HG02943 (cell line): ENCODE data around the gene REPIN1.
A peak's percentile ranks its signal among the peaks of the same experiment; 100 is the strongest.

Source experiments
- ATAC-seq: cut with Tn5 transposase; IDR thresholded peaks from one replicate; pipeline ENCODE4 v1.9.1; 2021; ENCODE audit warnings: mild to moderate bottlenecking, low read depth, moderate library complexity; ENCODE audit not compliant: unreplicated experiment

REPIN1 gene

GRCh38 chr7:150336746-150337145, 31.9 kb upstream of the REPIN1 start:
- ATAC-seq, result no peak

DNA sequence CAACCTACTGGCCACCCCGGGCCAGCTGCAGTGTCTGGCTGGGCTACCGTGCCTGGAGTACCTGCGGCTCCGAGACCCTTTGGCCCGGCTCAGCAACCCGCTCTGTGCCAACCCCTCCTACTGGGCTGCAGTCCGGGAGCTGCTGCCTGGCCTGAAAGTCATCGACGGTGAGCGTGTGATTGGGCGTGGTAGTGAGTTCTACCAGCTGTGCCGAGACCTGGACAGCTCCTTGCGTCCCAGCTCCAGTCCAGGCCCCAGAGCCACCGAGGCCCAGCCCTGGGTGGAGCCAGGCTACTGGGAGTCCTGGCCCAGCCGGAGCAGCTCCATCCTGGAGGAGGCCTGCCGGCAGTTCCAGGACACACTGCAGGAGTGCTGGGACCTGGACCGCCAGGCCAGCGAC, 31.4 kb upstream of the REPIN1 start:
- no peak for ATAC-seq

- ATAC-seq, result no peak
Measured at GRCh38 chr7:150337659-150338081, 31.0 kb upstream of the REPIN1 start.

GRCh38 chr7:150338166-150338829, 30.3 kb upstream of the REPIN1 start:
- ATAC-seq, result no peak

GRCh38 chr7:150339409-150339809, 29.2 kb upstream of the REPIN1 start:
- no peak for ATAC-seq

GRCh38 chr7:150340024-150340749, 28.4 kb upstream of the REPIN1 start:
- no peak for ATAC-seq

DNA sequence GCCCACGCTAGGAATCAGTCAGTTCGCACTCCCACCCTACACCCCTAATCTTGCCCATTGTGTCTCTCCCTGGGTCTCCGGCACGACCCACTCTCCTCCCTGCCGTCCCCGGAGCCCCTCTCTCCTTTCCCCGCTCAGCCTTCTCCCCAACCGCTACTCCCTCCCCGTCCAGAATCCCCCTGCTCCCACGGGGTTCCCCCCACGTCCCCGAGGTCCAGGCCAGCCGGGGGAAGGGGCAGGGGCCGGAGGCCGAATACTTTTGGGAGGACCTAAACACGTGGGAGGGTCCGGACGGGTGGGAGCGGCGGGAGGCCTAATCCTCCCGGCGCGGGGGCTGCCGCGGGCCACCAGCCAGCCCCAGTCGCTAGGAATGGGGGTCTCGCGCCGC, 27.8 kb upstream of the REPIN1 start:
- no peak for ATAC-seq

GRCh38 chr7:150341263-150342120, 27.1 kb upstream of the REPIN1 start, which contains the start of gene RARRES2:
RARRES2 (minus strand) TSS chr7:150341629; CDS start chr7:150340609, 1,020 bp downstream.
- ATAC-seq, result no peak

GRCh38 chr7:150342121-150342408, 26.6 kb upstream of the REPIN1 start:
- ATAC-seq, result no peak

GRCh38 chr7:150343225-150343624, 25.4 kb upstream of the REPIN1 start:
- no peak for ATAC-seq

- no peak for ATAC-seq
Measured at GRCh38 chr7:150344299-150344698, 24.3 kb upstream of the REPIN1 start.

DNA sequence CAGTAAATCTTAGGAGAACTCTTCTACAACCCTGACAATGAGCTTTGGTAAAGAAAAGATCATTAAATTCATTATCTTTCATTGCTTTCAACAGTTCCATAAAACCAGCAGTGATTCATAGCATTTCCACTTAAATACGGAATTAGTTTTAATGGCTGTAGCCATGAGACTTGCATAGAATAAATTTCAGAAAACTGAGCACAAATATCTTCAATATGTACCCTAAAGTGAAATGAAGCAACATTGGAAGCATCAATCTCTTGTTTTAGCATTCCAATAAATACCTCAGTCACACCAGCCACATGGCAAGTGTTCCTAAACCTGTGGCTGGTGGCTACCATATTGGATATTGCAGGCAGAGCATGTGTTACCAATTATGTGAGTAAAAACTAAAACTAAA, 23.6 kb upstream of the REPIN1 start:
- ATAC-seq, result no peak

- ATAC-seq, result no peak
Measured at GRCh38 chr7:150346922-150347321, 21.7 kb upstream of the REPIN1 start.

DNA sequence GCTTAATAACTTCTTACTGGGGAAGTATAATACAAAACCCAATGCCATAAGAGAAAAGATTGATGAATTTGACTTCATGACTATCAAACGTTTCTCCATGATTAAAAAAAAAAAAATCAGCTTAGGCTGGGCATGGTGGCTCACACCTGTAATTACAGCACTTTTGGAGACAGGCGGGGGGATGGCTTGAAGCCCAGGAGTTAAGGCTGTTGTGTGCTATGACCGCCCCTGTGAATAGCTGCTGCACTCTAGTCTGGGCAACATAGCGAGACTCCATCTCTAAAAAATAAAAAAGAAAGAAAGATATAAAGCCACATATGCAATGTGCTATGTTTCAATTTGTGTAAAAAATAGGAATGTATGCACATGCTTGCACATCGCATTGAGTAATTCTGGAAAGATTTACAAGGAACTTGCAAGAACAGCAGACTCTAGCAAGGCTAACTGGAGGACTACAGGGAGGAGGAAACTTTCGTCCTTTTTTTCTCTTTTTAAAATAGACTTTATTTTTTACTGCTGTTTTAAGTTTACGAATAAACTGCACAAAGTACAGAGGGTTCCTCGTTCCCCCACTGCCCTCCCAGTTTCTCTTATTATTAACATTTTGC, 16.9 kb upstream of the REPIN1 start:
- no peak for ATAC-seq

GRCh38 chr7:150355666-150356059, 13.0 kb upstream of the REPIN1 start:
- no peak for ATAC-seq

DNA sequence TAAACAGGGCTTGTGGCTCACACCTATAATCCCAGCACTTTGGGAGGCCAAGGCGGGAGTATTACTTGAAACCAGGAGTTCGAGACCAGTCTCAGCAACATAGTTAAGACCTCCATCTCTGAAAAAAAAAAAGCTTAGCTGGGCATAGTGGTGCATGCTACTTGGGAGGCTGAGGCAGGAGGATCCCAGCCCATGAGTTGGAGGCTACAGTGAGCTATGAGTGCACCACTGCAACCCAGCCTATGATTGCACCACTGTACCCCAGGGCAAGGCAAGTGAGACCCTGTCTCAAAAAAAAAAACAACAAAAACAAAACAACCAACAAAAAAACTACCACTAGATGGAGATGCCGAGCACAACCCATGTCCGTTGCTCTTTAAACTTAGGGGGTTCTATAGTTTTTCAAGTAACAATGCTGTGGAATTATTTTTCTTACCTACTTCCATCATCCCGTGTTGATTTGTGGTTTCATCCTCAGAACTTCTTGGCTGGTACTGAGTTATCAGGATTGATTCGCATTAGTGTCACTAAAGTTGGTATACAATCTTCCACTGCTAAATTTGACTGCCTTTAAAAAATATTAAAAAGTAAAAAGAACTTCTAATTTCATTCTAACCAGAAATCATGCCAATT, 12.2 kb upstream of the REPIN1 start:
- ATAC-seq, result no peak

- ATAC-seq, result peak; percentile 71
Measured at GRCh38 chr7:150357270-150357669, 11.4 kb upstream of the REPIN1 start.

DNA sequence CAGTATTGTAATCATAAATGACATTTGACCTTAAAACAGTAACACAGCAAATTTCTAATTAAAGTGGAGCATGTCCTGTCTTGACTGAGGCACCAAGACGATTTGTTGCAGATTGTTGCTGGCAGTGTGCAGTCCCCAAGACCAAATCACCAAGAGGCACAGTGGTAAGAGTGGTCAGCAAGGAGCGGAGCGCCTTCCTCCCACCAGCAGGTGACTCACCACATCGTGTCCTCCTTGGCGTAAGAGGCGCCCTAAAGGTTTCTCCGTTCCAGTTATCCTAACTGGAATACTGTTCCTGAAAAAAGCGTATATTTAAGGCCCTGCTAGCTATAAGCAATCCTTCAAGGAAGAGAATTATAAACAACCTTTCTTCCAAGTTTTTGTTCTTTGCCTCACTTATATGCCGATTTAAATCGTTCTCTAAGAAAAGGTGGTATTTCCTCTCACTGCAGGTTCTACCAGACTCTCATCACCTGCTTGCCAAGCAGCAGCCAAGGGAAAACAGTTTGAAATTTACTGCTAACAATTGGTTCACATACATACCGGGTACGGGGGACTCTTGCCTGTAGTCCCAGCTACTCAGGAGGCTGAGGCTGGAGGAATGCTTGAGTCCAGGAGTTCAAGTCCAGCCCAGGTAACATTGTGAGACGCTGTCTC, 10.7 kb upstream of the REPIN1 start:
- ATAC-seq, result peak; percentile 40

DNA sequence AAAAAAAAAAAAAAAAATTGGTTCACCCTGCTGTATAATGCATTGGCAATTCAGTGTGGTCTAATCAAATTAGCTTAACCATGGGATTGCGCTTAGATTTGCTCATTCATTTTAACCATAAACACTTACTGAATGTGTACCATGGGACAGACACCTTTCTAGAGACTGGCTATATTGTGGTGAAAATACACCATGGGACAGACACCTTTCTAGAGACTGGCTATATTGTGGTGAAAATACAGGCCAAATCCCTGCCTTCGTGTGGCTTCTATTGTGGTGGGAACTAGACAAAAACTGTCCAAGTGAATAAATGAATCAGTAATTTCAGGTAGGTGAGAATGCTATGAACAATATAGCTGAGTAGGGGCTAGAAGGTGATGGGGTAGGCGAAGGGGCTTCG, 10.2 kb upstream of the REPIN1 start:
- no peak for ATAC-seq

- no peak for ATAC-seq
Measured at GRCh38 chr7:150358988-150359621, 9.5 kb upstream of the REPIN1 start.
